ENCODE results near the gene TRIM56. TPM values are rescaled to one million over a fixed set of nuclear protein-coding genes. Genes with fewer than 3 reads are reported as not detected.
"Not testable (repeated sequence)": the region's sequence is repeated elsewhere in the genome, so short reads cannot be mapped to it uniquely, and the experiment has no call there.

Gene TRIM56
- total RNA-seq, 3 donors from 2014 or later, result 47.9 to 55.3 (median 53.9) TPM

- Histone ChIP-seq H3K4me3 (no peak overlapping the region), H3K4me1 (ENCODE audit: low read depth) (no peaks in the 10 kb centered on the region), H3K9me3 (no peaks in the 10 kb centered on the region), H3K36me3 (ENCODE audit: low read depth) (no peaks in the 10 kb centered on the region)
- ATAC-seq, result no peak
- TF ChIP-seq CTCF (IDR thresholded peaks at IDR 0.05), result no peak
- DNase-seq, result no peak
- intact Hi-C loops (cut with DNase I, micrococcal nuclease), result no loop called here
Measured at GRCh38 chr7:101100858-101101847, 15.9 kb downstream of the TRIM56 start.

- ATAC-seq (no peak), DNase-seq (no peak)
- intact Hi-C loops (cut with DNase I, micrococcal nuclease), result no loop called here
- Histone ChIP-seq H3K9me3 (no peaks in the 10 kb centered on the region), H3K4me3 (no peak overlapping the region), H3K36me3 (ENCODE audit: low read depth) (no peaks in the 10 kb centered on the region), H3K4me1 (ENCODE audit: low read depth) (no peaks in the 10 kb centered on the region)
- TF ChIP-seq CTCF (IDR thresholded peaks at IDR 0.05), result no peak
Measured at GRCh38 chr7:101102026-101102425, 16.7 kb downstream of the TRIM56 start.

- H3K9me3 ChIP-seq; intact Hi-C loops (cut with DNase I, micrococcal nuclease); H3K4me1 ChIP-seq (ENCODE audit: low read depth); DNase-seq; H3K36me3 ChIP-seq (ENCODE audit: low read depth); H3K4me3 ChIP-seq: not testable (repeated sequence)
- ATAC-seq, result peak; percentile 34
Measured at GRCh38 chr7:101103701-101104100, 18.4 kb downstream of the TRIM56 start.

- intact Hi-C loops (cut with DNase I, micrococcal nuclease), result no loop called here
- no peak for TF ChIP-seq CTCF (IDR thresholded peaks at IDR 0.05)
- H3K4me3 ChIP-seq, result no peak overlapping the region
- DNase-seq (no peak), ATAC-seq (no peak)
- H3K4me1 ChIP-seq (ENCODE audit: low read depth), result no peaks in the 10 kb centered on the region
- H3K36me3 ChIP-seq (ENCODE audit: low read depth), result no peaks in the 10 kb centered on the region
- H3K9me3 ChIP-seq, result no peaks in the 10 kb centered on the region
Measured at GRCh38 chr7:101104193-101104713, 19.0 kb downstream of the TRIM56 start.

- no peak for TF ChIP-seq CTCF (IDR thresholded peaks at IDR 0.05)
- Histone ChIP-seq H3K4me1 (ENCODE audit: low read depth) (no peaks in the 10 kb centered on the region), H3K4me3 (no peak overlapping the region), H3K36me3 (ENCODE audit: low read depth) (no peaks in the 10 kb centered on the region), H3K9me3 (no peaks in the 10 kb centered on the region)
- intact Hi-C loops (cut with DNase I, micrococcal nuclease), result no loop called here
- ATAC-seq, result no peak
- no peak for DNase-seq
Measured at GRCh38 chr7:101104799-101105198, 19.5 kb downstream of the TRIM56 start.

- H3K9me3 ChIP-seq; DNase-seq; H3K36me3 ChIP-seq (ENCODE audit: low read depth); ATAC-seq; intact Hi-C loops (cut with DNase I, micrococcal nuclease); H3K4me3 ChIP-seq; H3K4me1 ChIP-seq (ENCODE audit: low read depth): not testable (repeated sequence)
Measured at GRCh38 chr7:101105248-101105647, 20.0 kb downstream of the TRIM56 start.

Measured in mucosa of descending colon (tissue), 3 donors.